Activated naive CD8-positive, alpha-beta T cell treated with anti-CD3 and anti-CD28 coated beads, Interleukin-2, amount 50 U/mL, for 24 hours (primary cell): ENCODE measurements around the gene NFIC.
"Not testable (repeated sequence)": the region's sequence is repeated elsewhere in the genome, so short reads cannot be mapped to it uniquely, and the experiment has no call there.

Experiments used
- ATAC-seq: fragments of 150-1000 bp; cut with Tn5 transposase; one replicate; pipeline ENCODE4 v1.10.0; 2021
- DNase-seq: peaks from one replicate; pipeline ENCODE4 v3.0.0; 2021
- H3K27ac Mint-ChIP-seq: one replicate; pipeline ENCODE4 v1.8.0; 2021; ENCODE audit warnings: mild to moderate bottlenecking, mixed read lengths
- H3K27me3 Mint-ChIP-seq: one replicate; pipeline ENCODE4 v1.8.0; 2021; ENCODE audit warnings: mixed read lengths
- H3K36me3 Mint-ChIP-seq: one replicate; pipeline ENCODE4 v1.8.0; 2021; ENCODE audit warnings: low read depth, mixed read lengths
- H3K4me1 Mint-ChIP-seq: one replicate; pipeline ENCODE4 v1.8.0; 2021; ENCODE audit warnings: mixed read lengths
- H3K4me3 Mint-ChIP-seq: one replicate; pipeline ENCODE4 v1.8.0; 2021; ENCODE audit warnings: mild to moderate bottlenecking, moderate library complexity, mixed read lengths
- H3K9me3 Mint-ChIP-seq: one replicate; pipeline ENCODE4 v1.8.0; 2021; ENCODE audit warnings: mixed read lengths

NFIC gene

GRCh38 chr19:3365836-3366752, at the start of gene NFIC:
TSS of gene NFIC (plus strand) at chr19:3366583. CDS start at chr19:3366637, 54 bp downstream.
- H3K27ac Mint-ChIP-seq = peak within 1 kb of the TSS; percentile 46
- H3K36me3 Mint-ChIP-seq = no peaks in the 10 kb centered on the region

GRCh38 chr19:3316659-3317207, 49.6 kb upstream of the NFIC start:
- ATAC-seq (no peak), DNase-seq (no peak)
- H3K36me3 Mint-ChIP-seq = no peaks in the 10 kb centered on the region

More at GRCh38 chr19:3365836-3366752, at the start of gene NFIC:
- H3K9me3 Mint-ChIP-seq = no peaks in the 10 kb centered on the region
- H3K27me3 Mint-ChIP-seq = peaks cover 4% of the 10 kb centered on the region
- ATAC-seq (peak; percentile 29), DNase-seq (peak; percentile 55)
- peak within 1 kb of the TSS; percentile 72 for H3K4me3 Mint-ChIP-seq
- peaks cover 51% of the 10 kb centered on the region for H3K4me1 Mint-ChIP-seq

GRCh38 chr19:3319643-3320353, 46.6 kb upstream of the NFIC start:
- H3K36me3 Mint-ChIP-seq = no peaks in the 10 kb centered on the region
- no peak overlapping the region for H3K4me3 Mint-ChIP-seq

More at GRCh38 chr19:3316659-3317207, 49.6 kb upstream of the NFIC start:
- Mint-ChIP-seq H3K4me3 (no peak overlapping the region), H3K4me1 (no peaks in the 10 kb centered on the region), H3K27me3 (peaks cover 24% of the 10 kb centered on the region), H3K27ac (no peak overlapping the region), H3K9me3 (no peaks in the 10 kb centered on the region)

GRCh38 chr19:3320354-3320670, 46.1 kb upstream of the NFIC start:
- Mint-ChIP-seq H3K36me3 (no peaks in the 10 kb centered on the region), H3K9me3 (no peaks in the 10 kb centered on the region), H3K4me3 (no peak overlapping the region), H3K27me3 (peaks cover 22% of the 10 kb centered on the region), H3K27ac (no peak overlapping the region), H3K4me1 (no peaks in the 10 kb centered on the region)
- DNase-seq (no peak), ATAC-seq (no peak)

More at GRCh38 chr19:3319643-3320353, 46.6 kb upstream of the NFIC start:
- Mint-ChIP-seq H3K27me3 (peaks cover 22% of the 10 kb centered on the region), H3K4me1 (no peaks in the 10 kb centered on the region), H3K9me3 (no peaks in the 10 kb centered on the region), H3K27ac (no peak overlapping the region)
- no peak for ATAC-seq
- DNase-seq = no peak

GRCh38 chr19:3320853-3321252, 45.5 kb upstream of the NFIC start:
- H3K4me3 Mint-ChIP-seq = no peak overlapping the region
- no peak overlapping the region for H3K27ac Mint-ChIP-seq
- DNase-seq (no peak), ATAC-seq (no peak)
- no peaks in the 10 kb centered on the region for H3K4me1 Mint-ChIP-seq
- H3K9me3 Mint-ChIP-seq = no peaks in the 10 kb centered on the region
- H3K36me3 Mint-ChIP-seq = no peaks in the 10 kb centered on the region
- peaks cover 22% of the 10 kb centered on the region for H3K27me3 Mint-ChIP-seq

- no peak overlapping the region for H3K4me3 Mint-ChIP-seq
- H3K4me1 Mint-ChIP-seq = no peaks in the 10 kb centered on the region
- DNase-seq = no peak
Measured at GRCh38 chr19:3321696-3322095, 44.7 kb upstream of the NFIC start.

GRCh38 chr19:3322199-3322978, 44.0 kb upstream of the NFIC start:
- DNase-seq = no peak
- no peaks in the 10 kb centered on the region for H3K9me3 Mint-ChIP-seq
- ATAC-seq = no peak
- no peak overlapping the region for H3K4me3 Mint-ChIP-seq
- H3K36me3 Mint-ChIP-seq = no peaks in the 10 kb centered on the region
- peaks cover 21% of the 10 kb centered on the region for H3K27me3 Mint-ChIP-seq
- H3K27ac Mint-ChIP-seq = no peak overlapping the region
- H3K4me1 Mint-ChIP-seq = no peaks in the 10 kb centered on the region

More at GRCh38 chr19:3321696-3322095, 44.7 kb upstream of the NFIC start:
- Mint-ChIP-seq H3K36me3 (no peaks in the 10 kb centered on the region), H3K27ac (no peak overlapping the region), H3K27me3 (peaks cover 19% of the 10 kb centered on the region), H3K9me3 (no peaks in the 10 kb centered on the region)
- ATAC-seq = no peak

GRCh38 chr19:3323026-3323425, 43.4 kb upstream of the NFIC start:
- no peaks in the 10 kb centered on the region for H3K36me3 Mint-ChIP-seq

GRCh38 chr19:3323658-3324057, 42.7 kb upstream of the NFIC start:
- no peaks in the 10 kb centered on the region for H3K36me3 Mint-ChIP-seq
- no peaks in the 10 kb centered on the region for H3K4me1 Mint-ChIP-seq
- H3K9me3 Mint-ChIP-seq = no peaks in the 10 kb centered on the region
- no peak overlapping the region for H3K27ac Mint-ChIP-seq
- peaks cover 21% of the 10 kb centered on the region for H3K27me3 Mint-ChIP-seq
- DNase-seq (no peak), ATAC-seq (no peak)
- no peak overlapping the region for H3K4me3 Mint-ChIP-seq

More at GRCh38 chr19:3323026-3323425, 43.4 kb upstream of the NFIC start:
- no peaks in the 10 kb centered on the region for H3K9me3 Mint-ChIP-seq
- no peak overlapping the region for H3K27ac Mint-ChIP-seq
- DNase-seq = no peak
- H3K4me3 Mint-ChIP-seq = no peak overlapping the region
- peaks cover 21% of the 10 kb centered on the region for H3K27me3 Mint-ChIP-seq
- no peaks in the 10 kb centered on the region for H3K4me1 Mint-ChIP-seq
- ATAC-seq = no peak

- ATAC-seq (peak; percentile 81), DNase-seq (peak; percentile 90)
- Mint-ChIP-seq H3K27ac (no peak overlapping the region), H3K9me3 (no peaks in the 10 kb centered on the region), H3K4me1 (no peaks in the 10 kb centered on the region), H3K27me3 (peaks cover 21% of the 10 kb centered on the region), H3K36me3 (no peaks in the 10 kb centered on the region), H3K4me3 (no peak overlapping the region)
Measured at GRCh38 chr19:3324405-3324856, 42.0 kb upstream of the NFIC start.

- Mint-ChIP-seq H3K36me3 (no peaks in the 10 kb centered on the region), H3K4me1 (no peaks in the 10 kb centered on the region), H3K4me3 (no peak overlapping the region), H3K27ac (no peak overlapping the region), H3K27me3 (peaks cover 16% of the 10 kb centered on the region), H3K9me3 (no peaks in the 10 kb centered on the region)
- DNase-seq = no peak
- no peak for ATAC-seq
Measured at GRCh38 chr19:3325451-3325850, 40.9 kb upstream of the NFIC start.

- no peaks in the 10 kb centered on the region for H3K36me3 Mint-ChIP-seq
- H3K27ac Mint-ChIP-seq = no peak overlapping the region
- no peak overlapping the region for H3K4me3 Mint-ChIP-seq
Measured at GRCh38 chr19:3328743-3329142, 37.6 kb upstream of the NFIC start.

GRCh38 chr19:3330047-3330446, 36.3 kb upstream of the NFIC start:
- ATAC-seq (no peak), DNase-seq (no peak)
- Mint-ChIP-seq H3K4me1 (no peaks in the 10 kb centered on the region), H3K36me3 (no peaks in the 10 kb centered on the region), H3K9me3 (no peaks in the 10 kb centered on the region), H3K4me3 (no peak overlapping the region), H3K27me3 (peaks cover 1% of the 10 kb centered on the region), H3K27ac (no peak overlapping the region)

More at GRCh38 chr19:3328743-3329142, 37.6 kb upstream of the NFIC start:
- H3K27me3 Mint-ChIP-seq = peaks cover 1% of the 10 kb centered on the region
- H3K9me3 Mint-ChIP-seq = no peaks in the 10 kb centered on the region
- ATAC-seq (no peak), DNase-seq (no peak)
- H3K4me1 Mint-ChIP-seq = no peaks in the 10 kb centered on the region

GRCh38 chr19:3332232-3332631, 34.2 kb upstream of the NFIC start:
- H3K27me3 Mint-ChIP-seq, H3K27ac Mint-ChIP-seq, H3K4me3 Mint-ChIP-seq, H3K36me3 Mint-ChIP-seq, ATAC-seq, H3K9me3 Mint-ChIP-seq, H3K4me1 Mint-ChIP-seq, DNase-seq: not testable (repeated sequence)
